CD4-positive, alpha-beta T cell treated with Interleukin-6 at 100 ng/mL for 8 hours (primary cell): Measurements from ENCODE around the gene CD1C.
"Not testable (repeated sequence)": the region's sequence is repeated elsewhere in the genome, so short reads cannot be mapped to it uniquely, and the experiment has no call there.

Experiments used
- DNase-seq: peaks from one replicate; pipeline ENCODE4 v3.0.0-alpha.2; 2020; ENCODE audit warnings: mixed read lengths, low spot score

The CD1C gene

GRCh38 chr1:158289811-158290210 lies at the start of gene CD1C:
Gene CD1C (plus strand): TSS chr1:158289923. CDS start chr1:158290065, 142 bp downstream.
- no peak for DNase-seq

- DNase-seq: no peak
Observed at GRCh38 chr1:158246650-158247049, 43.1 kb upstream of the CD1C start.

GRCh38 chr1:158248118-158248517 lies 41.6 kb upstream of the CD1C start:
- peak; percentile 44 for DNase-seq

GRCh38 chr1:158248771-158249170 lies 41.0 kb upstream of the CD1C start:
- DNase-seq: no peak

- DNase-seq: no peak
Observed at GRCh38 chr1:158249646-158250045, 40.1 kb upstream of the CD1C start.

- no peak for DNase-seq
Observed at GRCh38 chr1:158251163-158251562, 38.6 kb upstream of the CD1C start.

GRCh38 chr1:158255656-158256055 lies 34.1 kb upstream of the CD1C start:
- DNase-seq: no peak

GRCh38 chr1:158256747-158257146 lies 33.0 kb upstream of the CD1C start:
- DNase-seq: not testable (repeated sequence)

- DNase-seq: no peak
Observed at GRCh38 chr1:158257888-158258287, 31.8 kb upstream of the CD1C start.

GRCh38 chr1:158259117-158259516 lies 30.6 kb upstream of the CD1C start:
- no peak for DNase-seq

GRCh38 chr1:158272681-158273080 lies 17.0 kb upstream of the CD1C start:
- DNase-seq: no peak

GRCh38 chr1:158274797-158275196 lies 14.9 kb upstream of the CD1C start:
- no peak for DNase-seq

- DNase-seq: not testable (repeated sequence)
Observed at GRCh38 chr1:158282421-158282820, 7.3 kb upstream of the CD1C start.

- DNase-seq: no peak
Observed at GRCh38 chr1:158283965-158284364, 5.8 kb upstream of the CD1C start.

GRCh38 chr1:158285756-158286241 lies 3.9 kb upstream of the CD1C start:
- no peak for DNase-seq

- DNase-seq: no peak
Observed at GRCh38 chr1:158286487-158286886, 3.2 kb upstream of the CD1C start.

- DNase-seq: no peak
Observed at GRCh38 chr1:158286941-158287346, 2.8 kb upstream of the CD1C start.

GRCh38 chr1:158290321-158290844 lies 660 bp downstream of the CD1C start:
- DNase-seq: no peak

- no peak for DNase-seq
Observed at GRCh38 chr1:158295791-158296190, 6.1 kb downstream of the CD1C start.

- no peak for DNase-seq
Observed at GRCh38 chr1:158310623-158311022, 20.9 kb downstream of the CD1C start.

- no peak for DNase-seq
Observed at GRCh38 chr1:158311066-158311465, 21.3 kb downstream of the CD1C start.

GRCh38 chr1:158323866-158324265 lies 34.1 kb downstream of the CD1C start:
- no peak for DNase-seq

- DNase-seq: no peak
Observed at GRCh38 chr1:158324395-158324794, 34.7 kb downstream of the CD1C start.

- DNase-seq: no peak
Observed at GRCh38 chr1:158327481-158327880, 37.8 kb downstream of the CD1C start.

- DNase-seq: no peak
Observed at GRCh38 chr1:158328426-158328825, 38.7 kb downstream of the CD1C start.
